SK-N-MC (cell line): ENCODE data around the gene SMARCA4.
A peak's percentile ranks its signal among the peaks of the same experiment; 100 is the strongest.

ENCODE experiments used
- DNase-seq: peaks from one replicate; pipeline ENCODE4 v3.0.0-alpha.2; 2011; ENCODE audit warnings: low read depth, low spot score
- H3K27ac ChIP-seq: fragments of 200-600 bp; sonication (generic); 2 replicates; pipeline ENCODE4 v1.5.1; 2016; ENCODE audit warnings: mixed run types
- H3K36me3 ChIP-seq: fragments of 200-600 bp; sonication (generic); 2 replicates; pipeline ENCODE4 v1.6.1; 2017; ENCODE audit warnings: antibody characterized with exemption, low read length, mixed read lengths; ENCODE audit not compliant: insufficient read depth
- H3K4me3 ChIP-seq: fragments of 200-600 bp; sonication (generic); 2 replicates; pipeline ENCODE4 v1.5.1; 2016
- H3K9ac ChIP-seq: fragments of 200-600 bp; sonication (generic); 2 replicates; pipeline ENCODE4 v1.8.0; 2017; ENCODE audit warnings: mixed run types, mixed read lengths; ENCODE audit not compliant: insufficient read length
- H3K9me3 ChIP-seq: fragments of 200-600 bp; sonication (generic); 2 replicates; pipeline ENCODE4 v1.6.1; 2017; ENCODE audit warnings: low read depth, mild to moderate bottlenecking, antibody characterized with exemption, low read length, moderate library complexity, mixed read lengths
- EZH2 ChIP-seq: fragments of 200-600 bp; sonication (generic); IDR thresholded peaks from one replicate; pipeline ENCODE4 v1.6.1; 2017; ENCODE audit warnings: antibody characterized with exemption
- FOXP2 ChIP-seq: optimal IDR thresholded peaks from 2 replicates; pipeline ENCODE3; 2011; ENCODE audit warnings: mild to moderate bottlenecking, moderate library complexity; ENCODE audit not compliant: insufficient read depth; ENCODE audit errors: extremely low read length, control extremely low read depth
- POLR2AphosphoS5 ChIP-seq: IDR thresholded peaks from 2 replicates; pipeline ENCODE4 v1.6.1; 2012; ENCODE audit warnings: mild to moderate bottlenecking, low read depth, low read length, borderline replicate concordance

SMARCA4 gene

DNA sequence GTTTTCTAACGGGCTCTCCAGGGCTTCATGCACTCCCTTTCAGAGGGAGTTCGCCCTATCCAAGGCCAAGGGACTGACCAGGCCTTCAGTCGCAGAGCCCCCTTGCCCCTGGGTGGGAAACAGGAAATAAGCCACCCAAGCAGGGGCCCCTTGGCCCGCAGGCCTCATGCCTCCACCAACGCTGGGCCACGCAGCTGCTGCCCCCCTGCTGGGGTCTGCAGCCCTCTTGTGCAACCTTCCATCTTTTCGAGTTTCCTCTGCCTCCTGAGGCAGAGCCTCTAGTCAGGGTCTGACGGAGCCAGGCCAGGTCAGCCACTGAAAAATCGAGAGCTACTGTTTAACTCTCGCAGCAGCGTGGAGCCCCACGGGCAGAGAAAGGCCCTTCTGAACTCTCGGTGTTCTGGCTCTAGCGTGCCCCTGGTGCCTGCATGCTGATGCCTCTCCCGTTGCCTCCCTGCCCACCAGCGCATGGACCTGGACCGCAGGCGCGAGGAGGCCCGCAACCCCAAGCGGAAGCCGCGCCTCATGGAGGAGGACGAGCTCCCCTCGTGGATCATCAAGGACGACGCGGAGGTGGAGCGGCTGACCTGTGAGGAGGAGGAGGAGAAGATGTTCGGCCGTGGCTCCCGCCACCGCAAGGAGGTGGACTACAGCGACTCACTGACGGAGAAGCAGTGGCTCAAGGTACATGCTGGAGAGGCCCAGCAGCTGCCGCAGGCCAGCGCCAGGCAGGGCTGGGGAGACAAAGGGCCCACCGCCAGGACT, 73.8 kb downstream of the SMARCA4 start:
- no peak overlapping the region for H3K4me3 ChIP-seq
- H3K36me3 ChIP-seq = peaks cover 94% of the 10 kb centered on the region
- H3K27ac ChIP-seq = no peak overlapping the region
- no peak for DNase-seq
- H3K9ac ChIP-seq = no peak overlapping the region
- TF ChIP-seq POLR2AphosphoS5 (no peak), FOXP2 (no peak), EZH2 (no peak)
- no peaks in the 10 kb centered on the region for H3K9me3 ChIP-seq

DNA sequence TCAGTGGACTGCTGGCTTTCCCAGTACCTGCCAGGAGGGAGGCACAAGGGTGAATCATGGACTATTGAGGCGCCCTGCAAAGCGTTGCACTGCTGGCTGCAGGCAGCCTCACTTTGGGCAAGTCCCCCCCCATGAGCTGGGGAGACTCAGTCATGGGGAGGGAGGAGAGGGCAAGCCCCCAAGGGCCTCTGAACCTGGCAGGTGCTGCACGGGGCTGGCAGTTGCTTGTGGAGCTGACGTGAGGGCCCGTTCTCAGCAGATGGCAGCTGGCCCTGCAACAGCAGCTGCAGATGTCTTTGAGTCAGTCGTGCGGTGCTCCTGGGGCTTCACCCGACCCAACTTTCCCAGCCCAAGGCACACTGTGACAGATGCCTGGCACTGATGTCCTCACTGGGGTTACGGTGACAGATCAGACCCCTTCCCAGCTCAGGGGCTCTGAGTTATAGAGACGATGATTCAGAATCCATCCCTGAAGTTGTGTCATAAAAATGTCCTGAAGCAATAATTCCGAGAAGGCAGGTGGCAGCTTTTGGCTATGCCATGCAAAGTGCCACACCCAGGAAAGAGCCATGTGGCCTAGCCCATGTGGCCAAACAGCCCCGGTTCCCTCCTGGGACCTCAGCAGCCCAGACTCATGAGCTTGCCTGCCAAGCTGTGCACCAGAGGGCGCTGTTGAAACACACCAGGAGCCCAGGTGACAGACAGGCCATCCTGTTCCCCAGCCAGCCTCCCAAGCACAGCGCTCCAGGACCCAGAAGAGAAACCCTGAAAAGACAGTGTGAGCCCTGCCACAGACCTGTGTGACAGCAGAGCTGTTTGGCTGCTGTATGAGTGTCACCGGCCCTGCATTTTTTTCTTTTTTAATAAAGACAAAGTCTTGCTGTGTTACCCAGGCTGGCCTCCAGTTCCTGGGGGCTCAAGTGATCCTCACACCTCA, 74.9 kb downstream of the SMARCA4 start:
- Histone ChIP-seq H3K4me3 (no peak overlapping the region), H3K27ac (no peak overlapping the region), H3K9me3 (no peaks in the 10 kb centered on the region), H3K9ac (no peak overlapping the region), H3K36me3 (peaks cover 84% of the 10 kb centered on the region)
- peak; percentile 20 for DNase-seq
- TF ChIP-seq POLR2AphosphoS5 (no peak), FOXP2 (no peak), EZH2 (no peak)

DNA sequence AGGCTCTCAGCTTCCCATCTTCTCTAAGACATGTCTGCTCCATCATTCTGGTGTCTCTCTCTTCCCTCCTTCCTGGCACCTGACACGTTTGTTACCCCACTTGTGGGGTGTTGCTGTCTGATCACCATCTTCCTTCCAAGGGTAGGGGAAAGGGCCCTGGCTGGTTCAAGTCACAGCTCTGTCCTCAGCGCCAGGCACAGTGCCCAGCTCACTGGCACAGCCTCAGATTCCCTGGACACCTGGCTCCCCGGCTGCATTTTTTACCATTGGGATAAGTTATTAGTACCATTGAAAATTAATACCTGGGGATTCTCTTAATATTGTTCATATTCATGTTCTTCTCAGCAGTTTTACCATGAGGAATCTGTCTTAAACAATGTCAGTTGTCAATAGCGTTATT, 77.7 kb downstream of the SMARCA4 start:
- no peak overlapping the region for H3K9ac ChIP-seq
- DNase-seq = no peak
- H3K9me3 ChIP-seq = no peaks in the 10 kb centered on the region
- H3K27ac ChIP-seq = no peak overlapping the region
- no peak for TF ChIP-seq FOXP2
- H3K36me3 ChIP-seq = peaks cover 86% of the 10 kb centered on the region
- no peak overlapping the region for H3K4me3 ChIP-seq

DNA sequence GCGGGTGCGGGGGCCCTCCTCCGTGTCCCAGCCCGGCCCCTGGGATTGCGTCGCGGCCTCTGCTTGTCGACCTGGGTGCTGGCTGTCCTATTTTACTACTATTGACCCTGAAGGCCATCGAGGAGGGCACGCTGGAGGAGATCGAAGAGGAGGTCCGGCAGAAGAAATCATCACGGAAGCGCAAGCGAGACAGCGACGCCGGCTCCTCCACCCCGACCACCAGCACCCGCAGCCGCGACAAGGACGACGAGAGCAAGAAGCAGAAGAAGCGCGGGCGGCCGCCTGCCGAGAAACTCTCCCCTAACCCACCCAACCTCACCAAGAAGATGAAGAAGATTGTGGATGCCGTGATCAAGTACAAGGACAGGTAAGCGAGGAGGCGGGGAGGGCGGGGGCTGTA, 80.4 kb downstream of the SMARCA4 start:
- TF ChIP-seq POLR2AphosphoS5 = no peak
- no peak for TF ChIP-seq FOXP2
- TF ChIP-seq EZH2 = no peak
- Histone ChIP-seq H3K4me3 (no peak overlapping the region), H3K36me3 (peaks cover 76% of the 10 kb centered on the region), H3K9me3 (no peaks in the 10 kb centered on the region), H3K27ac (no peak overlapping the region), H3K9ac (no peak overlapping the region)
- DNase-seq = no peak

DNA sequence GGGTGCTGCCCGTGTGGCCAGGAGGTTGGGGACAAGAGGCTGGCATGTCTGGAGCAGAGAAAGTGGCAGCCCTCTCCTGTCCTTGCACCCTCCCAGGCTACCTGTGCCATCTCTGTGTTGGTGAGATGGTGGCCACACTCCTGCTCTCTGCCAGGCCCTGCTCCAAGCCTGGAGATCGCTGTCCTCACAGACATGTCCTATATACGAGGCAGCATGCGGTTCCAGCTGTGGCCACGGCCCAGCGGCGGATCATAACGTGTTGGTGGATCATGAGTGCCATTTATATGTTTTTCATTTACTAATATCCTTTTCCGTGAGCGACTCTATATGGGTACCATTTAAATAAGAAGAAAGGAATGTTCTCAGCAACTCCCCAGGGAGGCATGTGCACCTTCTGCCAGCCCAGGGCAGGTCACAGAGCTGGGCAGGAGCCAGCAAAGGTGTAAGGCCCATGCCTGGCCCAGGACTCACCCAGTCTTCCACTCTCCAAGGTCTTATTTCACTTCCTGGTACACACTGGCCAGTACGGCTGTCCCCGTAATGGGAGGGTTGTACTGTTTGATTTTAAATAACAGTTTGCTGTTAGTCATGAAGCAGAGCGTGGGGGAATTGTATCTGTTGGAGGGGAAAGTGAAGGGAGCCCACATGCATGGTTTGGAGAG, 81.3 kb downstream of the SMARCA4 start:
- TF ChIP-seq EZH2 (no peak), POLR2AphosphoS5 (no peak), FOXP2 (no peak)
- H3K9me3 ChIP-seq = no peaks in the 10 kb centered on the region
- peaks cover 76% of the 10 kb centered on the region for H3K36me3 ChIP-seq
- no peak for DNase-seq
- H3K27ac ChIP-seq = no peak overlapping the region
- H3K9ac ChIP-seq = no peak overlapping the region
- H3K4me3 ChIP-seq = no peak overlapping the region

DNA sequence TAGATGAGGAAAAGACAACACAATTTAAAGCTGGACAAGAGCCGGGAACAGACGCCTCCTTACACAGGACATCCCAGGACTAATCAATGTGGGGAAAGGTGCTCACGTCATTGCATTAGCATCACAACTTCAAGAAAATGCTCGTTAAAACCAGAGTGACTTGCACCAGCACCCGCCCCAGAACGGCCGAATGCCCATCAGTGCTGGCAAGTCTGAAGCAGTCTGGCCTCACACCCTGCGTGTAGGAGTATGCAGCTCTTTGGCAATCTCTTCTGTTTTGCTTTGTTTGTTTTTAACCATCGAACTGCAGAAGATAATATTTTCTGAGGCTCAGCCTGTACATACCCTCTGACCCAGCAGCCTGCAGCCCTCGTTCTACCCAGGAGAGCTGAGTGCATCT, 83.6 kb downstream of the SMARCA4 start:
- Histone ChIP-seq H3K4me3 (no peak overlapping the region), H3K9me3 (no peaks in the 10 kb centered on the region), H3K27ac (no peak overlapping the region), H3K36me3 (peaks cover 69% of the 10 kb centered on the region), H3K9ac (no peak overlapping the region)
- TF ChIP-seq EZH2 (no peak), POLR2AphosphoS5 (no peak), FOXP2 (no peak)
- DNase-seq = no peak

DNA sequence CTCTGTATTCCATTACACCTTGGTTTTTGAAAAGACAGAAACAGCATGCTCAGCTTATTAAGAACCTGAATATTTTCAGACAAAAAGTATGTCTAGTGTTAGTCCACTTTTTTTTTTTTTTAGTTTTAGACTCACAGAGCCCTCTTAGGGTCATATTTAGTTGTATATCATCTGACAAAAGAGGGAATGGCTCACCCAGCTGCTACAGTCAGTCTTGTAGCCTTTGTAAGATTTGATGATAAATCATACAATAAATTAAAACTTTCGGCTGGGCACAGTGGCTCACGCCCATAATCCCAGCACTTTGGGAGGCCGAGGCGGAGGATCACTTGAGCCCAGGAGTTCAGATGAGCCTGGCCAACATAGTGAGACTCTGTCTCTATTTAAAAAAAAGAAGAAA, 84.7 kb downstream of the SMARCA4 start:
- H3K4me3 ChIP-seq = no peak overlapping the region
- peaks cover 69% of the 10 kb centered on the region for H3K36me3 ChIP-seq
- no peak for TF ChIP-seq FOXP2
- no peak for TF ChIP-seq EZH2
- no peak for TF ChIP-seq POLR2AphosphoS5
- no peaks in the 10 kb centered on the region for H3K9me3 ChIP-seq
- DNase-seq = no peak
- 0 out of 2 replicates have a peak overlapping the region, but pooled peaks have one; percentile 42 for H3K27ac ChIP-seq
- no peak overlapping the region for H3K9ac ChIP-seq

DNA sequence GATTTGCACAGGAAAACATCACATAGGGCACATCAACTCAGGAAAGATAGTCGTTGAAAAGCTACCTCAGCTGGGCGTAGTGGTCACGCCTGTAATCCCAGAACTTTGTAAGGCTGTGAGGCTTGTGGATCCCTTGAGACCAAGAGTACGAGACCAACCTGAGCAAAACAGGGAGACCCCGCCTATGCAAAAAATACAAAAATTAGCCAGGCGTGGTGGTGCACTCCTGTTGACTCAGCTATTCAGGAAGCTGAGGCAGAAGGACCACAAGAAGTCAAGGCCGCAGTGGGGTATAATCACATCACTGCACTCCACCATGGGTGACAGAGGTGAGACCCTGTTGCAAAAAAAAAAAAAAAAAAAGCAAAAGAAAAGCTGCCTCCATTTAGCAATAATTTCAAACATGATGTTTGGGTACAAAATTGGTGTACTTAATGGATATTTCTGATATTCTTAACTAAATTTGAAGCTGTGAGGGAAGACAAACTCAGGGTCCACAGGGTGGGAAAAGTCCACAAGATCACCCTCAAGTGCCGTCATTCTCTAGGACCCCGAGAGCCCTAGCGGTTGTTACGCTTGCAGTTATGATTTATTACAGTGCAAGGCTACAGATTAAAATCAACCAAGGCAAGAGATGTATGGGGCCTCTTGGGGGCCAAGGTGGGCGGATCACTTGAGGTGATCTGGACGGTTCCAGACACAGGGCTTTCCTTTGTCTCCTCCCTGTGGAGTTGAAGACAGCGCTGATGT, 86.0 kb downstream of the SMARCA4 start:
- Histone ChIP-seq H3K36me3 (peaks cover 58% of the 10 kb centered on the region), H3K4me3 (no peak overlapping the region), H3K27ac (no peak overlapping the region), H3K9ac (no peak overlapping the region), H3K9me3 (no peaks in the 10 kb centered on the region)
- TF ChIP-seq FOXP2 (no peak), EZH2 (no peak), POLR2AphosphoS5 (no peak)
- no peak for DNase-seq
